B cell (primary cell): ENCODE results near the gene ATG7.

ENCODE experiments used
- EZH2 ChIP-seq: IDR thresholded peaks from 2 replicates; pipeline ENCODE4 v1.6.1; 2012; ENCODE audit warnings: borderline replicate concordance, low read depth, mild to moderate bottlenecking, moderate library complexity, low read length; ENCODE audit not compliant: insufficient read depth, poor library complexity, severe bottlenecking
- TF ChIP-seq, protein P1 (sequence below): fragments of 200-600 bp; IDR thresholded peaks from one replicate; pipeline ENCODE4 v1.8.0; 2022; ENCODE audit warnings: antibody characterized with exemption, mild to moderate bottlenecking

- TF ChIP-seq, protein P1, sequence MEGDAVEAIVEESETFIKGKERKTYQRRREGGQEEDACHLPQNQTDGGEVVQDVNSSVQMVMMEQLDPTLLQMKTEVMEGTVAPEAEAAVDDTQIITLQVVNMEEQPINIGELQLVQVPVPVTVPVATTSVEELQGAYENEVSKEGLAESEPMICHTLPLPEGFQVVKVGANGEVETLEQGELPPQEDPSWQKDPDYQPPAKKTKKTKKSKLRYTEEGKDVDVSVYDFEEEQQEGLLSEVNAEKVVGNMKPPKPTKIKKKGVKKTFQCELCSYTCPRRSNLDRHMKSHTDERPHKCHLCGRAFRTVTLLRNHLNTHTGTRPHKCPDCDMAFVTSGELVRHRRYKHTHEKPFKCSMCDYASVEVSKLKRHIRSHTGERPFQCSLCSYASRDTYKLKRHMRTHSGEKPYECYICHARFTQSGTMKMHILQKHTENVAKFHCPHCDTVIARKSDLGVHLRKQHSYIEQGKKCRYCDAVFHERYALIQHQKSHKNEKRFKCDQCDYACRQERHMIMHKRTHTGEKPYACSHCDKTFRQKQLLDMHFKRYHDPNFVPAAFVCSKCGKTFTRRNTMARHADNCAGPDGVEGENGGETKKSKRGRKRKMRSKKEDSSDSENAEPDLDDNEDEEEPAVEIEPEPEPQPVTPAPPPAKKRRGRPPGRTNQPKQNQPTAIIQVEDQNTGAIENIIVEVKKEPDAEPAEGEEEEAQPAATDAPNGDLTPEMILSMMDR: no peak
- no peak for TF ChIP-seq EZH2
Observed at GRCh38 chr3:11312166-11312565, 40.0 kb downstream of the ATG7 start.
